Measurements from ENCODE around the gene HDGF.
A peak's percentile ranks its signal among the peaks of the same experiment; 100 is the strongest.

The HDGF gene

DNA sequence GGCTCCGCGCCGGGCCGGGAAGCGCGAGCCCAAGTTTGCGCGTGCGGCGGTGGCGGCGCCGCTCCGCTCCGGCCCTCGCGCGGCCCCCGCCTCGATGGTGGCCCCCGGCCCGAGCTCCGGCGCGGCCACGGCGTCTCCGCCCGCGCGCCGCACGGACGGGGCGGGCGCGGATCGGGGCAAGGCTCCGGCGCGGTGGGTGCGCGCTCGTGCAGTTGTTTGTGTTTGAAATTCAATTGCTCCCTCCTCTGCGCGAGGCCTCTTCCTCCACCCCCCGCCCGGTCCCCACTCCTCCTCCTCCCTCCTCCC, at the start of gene HDGF:
Gene HDGF, minus strand, starts transcription at position 225 of the 306 bp plus-strand sequence. CDS start 246 bp downstream, outside the sequence.
- DNase-seq, result no peak

DNA sequence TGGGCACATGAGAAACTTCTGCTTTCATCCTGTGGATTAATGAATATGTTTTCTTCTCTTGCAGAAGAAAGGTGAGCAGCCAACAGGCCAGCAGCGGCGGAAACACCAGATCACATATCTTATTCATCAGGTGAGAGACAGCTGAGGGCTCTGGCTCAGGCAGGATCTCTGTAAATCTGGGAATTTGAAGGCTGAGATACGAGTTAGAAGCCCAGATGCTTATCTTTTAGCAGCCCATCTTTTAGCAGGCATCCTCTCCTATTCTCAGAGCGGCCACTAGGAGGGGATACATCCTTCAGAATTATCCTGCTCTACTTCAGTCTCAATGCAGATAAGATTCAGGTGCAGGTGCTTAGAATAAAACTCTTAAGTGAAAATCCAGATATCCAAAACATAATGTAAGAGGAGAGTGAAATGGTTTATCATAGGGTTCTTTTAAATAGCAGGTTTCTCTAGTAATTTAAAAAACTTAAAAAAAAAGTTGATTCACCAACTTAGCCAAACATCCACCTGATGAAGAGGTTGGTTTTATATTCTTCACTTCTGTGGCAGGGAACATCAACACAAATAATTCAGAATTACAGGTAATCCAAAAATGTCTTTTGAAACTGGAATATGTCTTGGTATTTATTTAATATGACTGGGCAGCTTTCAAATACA, 45.9 kb upstream of the HDGF start:
- DNase-seq, result peak; percentile 74

DNA sequence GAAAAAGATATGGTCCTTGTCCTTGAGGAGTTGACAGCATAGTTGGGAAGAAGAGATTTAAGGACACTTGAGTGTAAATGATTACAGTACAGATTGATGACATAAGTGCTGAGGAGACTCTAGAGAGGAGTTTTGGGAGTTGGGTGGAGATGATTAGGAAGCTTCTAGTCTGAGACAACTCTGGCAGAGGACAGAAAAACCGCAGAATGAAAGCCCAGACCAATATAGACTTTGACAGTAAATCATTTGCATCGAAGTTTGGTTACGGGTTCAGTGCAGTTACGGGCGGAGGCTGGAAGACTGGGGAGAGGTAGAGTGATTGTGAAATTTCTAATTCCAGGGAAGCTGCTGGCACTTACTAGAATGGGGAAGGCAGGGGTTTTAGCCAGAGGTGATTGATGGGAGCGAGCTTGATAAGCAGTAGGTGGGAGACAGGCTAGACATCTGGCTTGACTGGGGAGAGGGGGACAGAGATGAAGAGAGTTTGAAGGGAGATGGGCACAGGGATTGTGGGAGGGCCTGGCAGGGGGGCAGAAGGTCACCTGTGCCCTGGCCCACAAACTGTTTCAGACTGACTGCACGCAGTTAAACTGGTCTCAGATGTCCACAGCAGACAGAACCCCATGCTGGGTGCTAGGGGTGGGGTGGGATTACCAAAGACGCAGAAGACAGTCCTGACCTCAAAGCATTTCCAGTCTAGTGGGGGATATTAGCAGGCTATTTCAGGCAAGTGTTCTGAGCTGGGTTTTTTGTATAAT, 45.0 kb upstream of the HDGF start:
- no peak for DNase-seq

DNA sequence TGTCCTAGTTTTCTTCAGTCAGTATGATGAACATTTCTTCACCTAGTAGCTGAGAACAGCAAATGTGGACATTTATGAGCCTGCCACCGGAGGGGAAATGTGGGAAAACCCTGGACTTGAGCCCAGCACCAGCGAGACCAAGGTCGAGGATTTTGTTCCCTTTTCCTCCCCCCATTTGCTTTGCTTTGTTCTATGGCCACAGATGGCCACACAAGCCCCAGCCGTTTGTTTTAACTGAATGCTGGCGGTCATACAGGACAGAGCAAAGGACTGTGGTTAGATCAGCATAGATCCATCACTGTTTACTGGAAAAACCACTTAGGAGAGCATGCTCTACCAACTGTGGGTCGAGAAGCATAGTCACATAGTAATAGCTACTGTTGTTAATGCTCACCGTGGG, 44.3 kb upstream of the HDGF start:
- DNase-seq, result no peak

DNA sequence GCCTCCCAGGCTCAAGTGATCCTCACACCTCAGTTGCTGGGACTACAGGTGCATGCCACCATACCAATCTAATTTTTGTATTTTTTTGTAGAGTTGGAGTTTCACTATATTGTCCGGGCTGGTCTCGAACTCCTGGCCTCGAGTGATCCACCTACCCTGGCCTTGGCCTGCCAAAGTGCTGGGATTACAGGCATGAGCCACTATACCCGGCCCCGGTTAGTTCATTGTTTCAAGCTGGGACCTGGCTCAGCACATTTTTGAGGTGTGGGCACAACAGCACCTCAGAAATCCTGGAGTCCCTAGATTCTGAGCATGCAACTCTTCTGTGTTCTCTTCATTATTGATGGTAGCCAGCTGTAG, 43.9 kb upstream of the HDGF start:
- no peak for DNase-seq

DNA sequence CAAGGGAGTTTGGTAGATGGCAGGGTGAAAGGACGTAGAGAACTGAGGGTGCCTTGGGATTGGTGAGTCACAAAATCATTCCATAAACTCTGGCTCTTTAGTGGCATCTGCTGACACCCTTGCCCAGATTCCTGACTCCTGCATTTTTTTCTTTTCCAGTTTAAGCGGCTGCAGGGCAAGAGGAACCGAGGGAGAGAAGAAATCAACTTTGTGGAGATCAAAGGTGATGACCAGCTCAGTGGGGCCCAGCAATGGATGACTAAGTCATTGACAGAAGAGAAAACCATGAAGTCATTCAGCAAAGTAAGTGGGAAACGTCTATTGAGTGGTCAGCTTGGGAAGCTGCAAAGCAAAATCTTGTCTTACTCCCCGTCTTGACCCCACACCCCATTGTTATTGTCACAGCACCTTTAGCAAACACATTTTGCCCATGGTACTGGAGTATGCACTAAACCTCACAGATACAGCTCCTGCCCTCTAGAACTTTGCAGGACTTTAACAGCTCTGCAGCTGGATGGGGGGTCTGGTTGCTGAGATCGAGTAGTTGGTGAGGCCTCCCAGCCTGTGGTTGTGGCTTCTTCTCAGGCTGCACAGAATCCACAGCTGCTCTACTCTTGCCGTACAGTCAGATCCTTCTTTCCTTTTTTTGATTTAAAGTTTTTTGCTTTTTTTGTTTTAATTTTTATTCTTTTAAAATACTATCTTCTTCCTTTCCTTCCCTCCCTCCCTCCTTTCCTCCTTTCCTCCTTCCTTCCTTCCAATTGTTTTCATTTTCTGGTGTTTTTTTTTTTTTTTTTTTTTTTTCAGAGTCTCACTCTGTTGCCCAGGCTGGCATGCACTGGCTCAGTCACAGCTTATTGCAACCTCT, 43.3 kb upstream of the HDGF start:
- no peak for DNase-seq

DNA sequence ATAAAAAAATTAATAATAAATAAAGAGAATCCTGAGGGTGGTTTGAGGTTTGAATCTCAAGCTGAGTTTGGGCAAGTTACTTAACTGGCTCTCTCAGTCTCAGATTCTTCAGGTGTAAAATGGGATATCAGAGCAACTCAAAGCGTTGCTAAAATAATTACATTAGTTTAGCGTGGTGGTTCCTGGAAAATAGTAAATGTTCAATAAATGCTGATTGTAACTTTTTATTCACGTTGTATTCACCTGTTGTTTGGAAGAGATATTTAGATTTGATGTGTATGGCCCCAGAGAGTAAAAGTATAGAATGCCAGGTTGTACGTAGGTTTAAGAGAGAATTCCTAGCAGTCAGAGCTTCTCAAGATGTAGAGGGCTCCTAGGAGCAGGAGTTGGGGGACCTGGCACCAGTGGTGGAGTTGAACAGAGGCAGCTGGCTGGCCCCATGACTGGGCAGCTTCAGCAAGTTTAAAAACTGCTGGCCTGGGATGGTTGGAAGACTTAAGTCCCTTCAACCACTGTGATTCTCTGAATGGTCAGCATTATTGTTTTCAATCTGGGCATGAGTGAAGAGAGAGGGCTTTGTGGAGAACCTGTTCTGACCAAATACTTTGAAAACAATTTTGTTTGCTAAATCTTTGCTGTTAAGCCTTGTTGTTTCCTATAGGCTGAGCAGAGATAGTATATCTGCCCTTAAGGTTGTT, 38.3 kb upstream of the HDGF start:
- DNase-seq, result no peak

DNA sequence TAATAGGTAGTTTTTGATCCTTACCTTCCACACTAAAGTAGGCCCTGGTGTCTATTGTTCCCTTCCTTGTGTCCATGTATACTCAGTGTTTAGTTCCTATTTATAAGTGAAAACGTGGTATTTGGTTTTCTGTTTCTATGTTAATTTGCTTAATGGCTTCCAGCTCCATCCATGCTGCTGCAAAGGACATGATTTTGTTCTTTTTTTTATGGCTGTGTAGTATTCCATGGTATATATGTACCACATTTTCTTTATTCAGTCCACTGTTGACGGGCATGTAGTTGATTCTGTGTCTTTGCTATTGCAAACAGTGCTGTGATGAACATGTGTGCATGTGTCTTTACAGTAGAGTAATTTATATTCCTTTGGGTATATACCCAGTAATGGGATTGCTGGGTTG, 36.7 kb upstream of the HDGF start:
- DNase-seq, result no peak

DNA sequence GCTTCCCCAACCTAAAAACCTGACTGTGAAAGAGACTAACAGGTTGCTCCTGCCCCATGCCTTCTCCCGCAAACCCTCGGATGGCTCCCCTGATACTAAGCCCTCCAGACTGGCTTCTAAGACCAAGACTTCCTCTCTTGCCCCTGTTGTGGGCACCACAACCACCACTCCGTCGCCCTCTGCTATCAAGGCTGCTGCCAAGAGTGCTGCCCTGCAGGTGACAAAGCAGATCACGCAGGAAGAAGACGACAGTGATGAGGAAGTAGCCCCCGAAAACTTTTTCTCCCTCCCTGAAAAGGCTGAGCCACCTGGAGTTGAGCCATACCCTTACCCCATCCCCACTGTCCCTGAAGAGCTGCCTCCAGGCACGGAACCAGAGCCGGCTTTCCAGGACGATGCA, 35.2 kb upstream of the HDGF start:
- no peak for DNase-seq

DNA sequence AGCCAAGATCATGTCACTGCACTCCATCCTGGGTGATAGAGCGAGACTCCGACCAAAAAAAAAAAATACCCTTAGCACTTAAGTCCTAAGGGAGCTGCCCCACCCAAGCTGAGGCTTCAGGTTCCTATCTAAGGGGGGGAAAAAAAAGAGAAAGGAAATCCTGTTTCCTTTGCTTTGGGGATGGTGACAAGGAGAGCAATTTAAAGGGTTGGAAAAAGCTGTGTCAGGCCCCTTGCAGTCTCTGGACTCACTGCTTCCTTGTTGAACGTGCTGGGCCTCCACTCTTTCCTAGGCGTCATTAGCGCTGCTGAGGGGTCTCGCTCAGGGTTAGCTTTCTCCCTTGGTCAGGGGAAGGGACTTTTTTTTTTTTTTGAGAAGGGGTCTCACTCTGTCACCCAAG, 34.0 kb upstream of the HDGF start:
- DNase-seq, result no peak

DNA sequence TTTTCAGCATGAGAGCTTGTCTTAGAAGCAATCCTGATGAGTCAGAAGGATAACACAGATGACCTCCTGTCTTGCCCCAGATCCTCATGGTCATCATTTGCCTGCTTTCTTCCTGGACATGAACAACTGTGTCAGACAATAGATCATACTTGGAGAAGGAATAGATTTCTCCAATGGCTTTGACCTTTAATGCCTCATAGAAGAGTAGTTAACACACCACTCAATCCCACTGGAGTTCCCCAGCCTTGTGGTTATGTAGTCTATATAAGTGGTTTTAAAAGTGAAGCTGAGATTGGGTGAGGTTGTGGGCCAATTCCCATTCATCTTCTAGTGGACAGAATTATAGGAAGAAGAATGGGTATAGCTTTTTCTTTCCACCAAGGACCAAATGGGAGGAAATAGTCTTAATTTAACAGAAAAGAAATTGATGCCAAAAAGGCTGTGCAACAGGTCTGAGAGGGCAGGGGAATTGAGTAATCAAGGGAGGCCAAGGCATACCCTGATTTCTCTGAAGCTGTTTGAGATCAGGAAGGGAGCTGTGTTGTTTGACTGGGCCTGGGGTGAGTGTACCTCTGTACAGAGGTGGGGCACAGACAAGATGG, 30.2 kb upstream of the HDGF start:
- DNase-seq, result no peak

DNA sequence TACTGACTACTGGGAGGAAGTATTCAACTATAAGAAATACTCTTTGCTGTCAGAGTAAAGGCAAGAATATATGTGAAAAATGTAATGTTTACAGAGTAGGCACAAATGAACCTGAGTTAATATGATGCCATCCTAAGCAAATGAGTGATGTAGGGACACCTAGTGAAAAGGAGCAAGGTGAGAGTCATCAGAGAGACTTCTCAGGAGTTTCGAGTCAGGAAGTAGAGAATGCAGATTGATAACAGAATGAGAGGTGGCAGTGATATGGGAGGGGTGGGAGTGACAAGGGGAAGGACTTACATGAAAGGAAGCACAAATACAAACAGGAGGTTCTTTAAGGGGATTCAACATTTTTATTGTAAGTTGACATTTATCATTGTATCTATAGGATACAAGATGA, 26.1 kb upstream of the HDGF start:
- DNase-seq, result no peak

DNA sequence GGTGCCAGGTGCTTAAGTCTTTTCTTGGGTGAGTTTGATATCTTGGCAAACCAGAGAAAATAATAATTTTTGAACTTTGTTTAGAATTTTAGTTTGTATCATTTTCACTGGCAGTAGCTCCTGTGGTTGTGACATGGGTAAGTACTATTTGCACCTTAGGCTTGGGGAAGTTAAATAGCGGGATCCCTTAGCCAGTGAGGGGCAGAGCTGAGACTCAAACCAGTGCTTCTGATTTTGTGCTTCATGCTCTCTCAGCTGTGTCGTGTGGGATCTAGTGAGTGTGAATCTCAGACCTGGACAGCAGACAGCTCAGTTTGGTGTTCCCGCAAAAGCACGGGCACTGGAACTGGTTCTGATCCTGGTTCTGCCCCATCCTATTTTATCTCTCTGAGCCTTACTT, 25.5 kb upstream of the HDGF start:
- no peak for DNase-seq

DNA sequence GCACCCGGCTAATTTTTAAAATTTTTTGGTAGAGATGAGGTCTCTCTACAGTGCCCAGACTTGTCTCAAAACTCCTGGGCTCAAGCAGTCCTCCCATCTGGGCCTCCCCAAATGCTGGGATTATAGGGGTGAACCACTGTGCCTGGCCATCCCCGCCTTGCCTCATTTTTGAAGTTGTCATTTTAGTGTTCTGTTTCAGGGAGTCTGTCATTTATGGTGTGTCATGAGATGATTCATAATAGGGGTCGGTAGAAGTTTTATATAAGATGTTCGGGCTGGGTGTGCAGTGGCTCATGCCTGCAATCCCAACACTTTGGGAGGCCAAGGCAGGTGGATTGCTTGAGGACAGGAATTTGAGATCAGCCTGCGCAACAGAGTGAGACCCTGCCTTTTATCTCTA, 24.3 kb upstream of the HDGF start:
- DNase-seq, result no peak

DNA sequence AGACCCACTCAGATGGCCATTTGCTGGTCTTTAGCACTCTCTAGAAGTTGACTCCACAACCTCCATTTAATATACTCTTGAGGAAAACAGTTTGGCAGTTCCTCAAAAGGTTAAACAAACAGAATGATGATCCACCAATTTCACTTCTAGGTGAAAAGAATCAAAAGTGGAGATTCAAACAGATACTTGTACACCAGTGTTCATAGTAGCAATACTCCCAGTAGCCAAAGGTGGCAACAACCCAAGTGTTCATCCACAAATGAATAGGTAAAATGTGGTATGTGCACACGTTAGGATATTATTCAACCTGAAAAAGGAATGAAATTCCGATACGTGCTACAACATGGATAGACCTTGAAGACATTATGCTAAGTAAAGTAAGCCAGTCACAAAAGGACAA, 22.1 kb upstream of the HDGF start:
- no peak for DNase-seq

DNA sequence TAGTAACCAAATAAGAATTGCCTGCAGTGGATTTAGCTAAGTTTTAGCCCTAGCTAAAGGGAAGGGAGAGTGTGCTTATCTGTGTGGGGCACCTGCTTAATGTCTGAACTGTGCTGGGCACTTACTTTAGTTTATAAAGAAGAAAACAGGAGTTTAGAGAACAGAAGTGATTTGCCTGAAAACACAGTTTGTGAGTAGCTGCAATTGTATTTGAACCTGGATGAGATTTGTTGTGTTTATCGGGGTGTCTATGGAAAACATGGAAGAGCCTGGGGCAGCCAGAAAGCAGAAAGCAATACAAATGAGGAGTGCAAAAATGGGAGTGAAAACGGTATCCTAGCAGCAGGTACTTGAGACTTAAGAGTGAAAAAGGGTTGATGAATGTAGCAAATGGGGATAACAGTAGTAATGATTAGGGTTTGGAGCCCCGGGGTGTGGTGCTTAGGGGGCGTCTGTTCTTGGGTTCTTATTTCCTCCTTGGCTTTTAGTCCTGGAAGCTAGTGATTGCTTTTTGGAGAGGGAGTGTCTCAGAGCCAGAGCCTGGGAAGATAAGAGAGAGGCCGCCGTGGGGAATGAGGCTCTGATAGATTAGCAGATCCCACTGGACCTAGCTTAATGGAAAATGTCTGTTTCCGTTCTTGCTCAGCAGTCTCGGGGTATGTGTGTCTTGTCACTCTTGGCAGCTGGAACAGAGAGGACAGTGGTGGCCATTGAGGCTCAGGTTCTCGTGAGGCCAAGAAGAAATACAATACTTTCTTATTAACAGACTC, 21.4 kb upstream of the HDGF start:
- DNase-seq, result no peak

DNA sequence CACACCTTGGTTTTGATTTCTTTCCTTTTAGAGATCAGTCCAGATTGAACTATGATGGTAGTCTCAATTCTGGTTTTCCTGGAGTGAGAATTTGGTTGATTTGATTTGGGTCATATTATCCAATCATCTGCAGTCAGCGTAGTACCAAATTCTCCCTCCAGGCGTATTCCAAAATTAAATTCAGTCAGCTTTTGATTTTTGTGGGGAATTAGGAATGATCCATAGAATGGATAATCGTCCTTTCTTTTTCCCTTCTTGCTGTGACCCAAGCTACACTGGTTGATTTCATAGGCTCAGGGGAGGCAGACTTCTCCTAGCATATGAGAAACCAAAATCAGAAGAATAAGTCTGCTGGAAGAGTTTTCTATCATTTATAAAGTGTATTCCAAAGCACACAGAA, 20.7 kb upstream of the HDGF start:
- no peak for DNase-seq

DNA sequence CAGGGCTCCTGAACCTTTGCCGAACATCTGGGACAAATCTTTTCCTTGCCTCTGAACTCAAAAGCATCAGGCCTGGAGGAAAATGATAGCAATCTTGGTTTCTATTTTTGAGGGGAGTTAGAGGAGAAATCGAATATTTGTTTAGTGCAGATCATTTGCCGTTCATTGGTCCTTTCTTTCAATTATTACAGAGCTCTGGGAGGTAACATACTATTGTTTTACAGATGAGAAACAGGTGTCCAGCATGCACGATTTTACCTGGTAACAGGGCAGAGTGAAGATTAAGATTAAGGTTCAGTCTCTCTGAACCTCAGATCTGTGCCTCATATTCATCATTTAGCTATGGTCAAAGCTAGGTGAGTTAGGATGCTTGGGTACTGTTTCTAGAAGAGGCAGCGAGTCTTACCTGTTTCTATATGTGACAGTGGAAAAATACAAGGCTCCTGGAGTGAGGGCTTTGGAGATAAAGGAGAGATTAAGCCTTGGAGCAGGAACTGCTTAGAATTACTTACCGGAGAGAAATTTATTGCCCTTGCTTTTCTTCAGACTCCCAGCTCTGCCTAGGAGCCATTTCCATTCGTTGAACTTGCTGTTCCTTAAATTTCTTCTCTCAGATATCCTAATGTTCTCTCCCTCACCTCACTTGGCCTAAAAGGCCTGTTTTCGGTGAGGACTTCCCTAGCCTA, 17.3 kb upstream of the HDGF start:
- no peak for DNase-seq

DNA sequence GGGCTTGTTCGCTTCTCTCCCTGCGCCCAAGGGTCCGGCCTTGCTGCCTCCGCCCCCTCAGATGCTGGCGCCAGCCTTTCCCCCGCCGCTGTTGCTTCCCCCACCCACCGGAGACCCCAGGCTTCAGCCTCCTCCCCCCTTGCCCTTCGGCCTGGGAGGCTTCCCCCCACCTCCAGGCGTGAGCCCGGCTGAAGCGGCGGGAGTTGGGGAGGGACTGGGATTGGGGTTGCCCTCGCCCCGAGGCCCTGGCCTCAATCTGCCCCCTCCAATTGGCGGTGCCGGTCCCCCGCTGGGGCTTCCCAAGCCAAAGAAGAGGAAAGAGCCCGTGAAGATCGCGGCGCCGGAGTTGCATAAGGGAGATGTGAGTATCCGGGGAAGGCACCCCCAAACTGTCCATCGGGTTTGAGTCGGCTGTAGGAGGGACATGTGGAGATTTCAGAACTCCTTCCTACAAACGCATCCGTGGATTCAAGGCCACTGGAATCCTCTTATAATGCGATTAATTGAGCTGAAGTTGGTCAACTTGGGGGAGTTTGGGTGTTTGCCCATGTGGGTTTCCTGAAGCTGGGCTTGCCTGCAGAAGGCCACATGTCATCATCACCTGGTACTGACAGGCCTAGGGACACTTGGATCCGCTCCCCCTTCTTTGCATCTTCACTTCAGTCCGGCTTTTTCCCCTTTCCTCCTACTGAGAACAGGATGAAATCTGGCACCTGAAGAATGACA, 16.6 kb upstream of the HDGF start:
- peak; percentile 15 for DNase-seq

DNA sequence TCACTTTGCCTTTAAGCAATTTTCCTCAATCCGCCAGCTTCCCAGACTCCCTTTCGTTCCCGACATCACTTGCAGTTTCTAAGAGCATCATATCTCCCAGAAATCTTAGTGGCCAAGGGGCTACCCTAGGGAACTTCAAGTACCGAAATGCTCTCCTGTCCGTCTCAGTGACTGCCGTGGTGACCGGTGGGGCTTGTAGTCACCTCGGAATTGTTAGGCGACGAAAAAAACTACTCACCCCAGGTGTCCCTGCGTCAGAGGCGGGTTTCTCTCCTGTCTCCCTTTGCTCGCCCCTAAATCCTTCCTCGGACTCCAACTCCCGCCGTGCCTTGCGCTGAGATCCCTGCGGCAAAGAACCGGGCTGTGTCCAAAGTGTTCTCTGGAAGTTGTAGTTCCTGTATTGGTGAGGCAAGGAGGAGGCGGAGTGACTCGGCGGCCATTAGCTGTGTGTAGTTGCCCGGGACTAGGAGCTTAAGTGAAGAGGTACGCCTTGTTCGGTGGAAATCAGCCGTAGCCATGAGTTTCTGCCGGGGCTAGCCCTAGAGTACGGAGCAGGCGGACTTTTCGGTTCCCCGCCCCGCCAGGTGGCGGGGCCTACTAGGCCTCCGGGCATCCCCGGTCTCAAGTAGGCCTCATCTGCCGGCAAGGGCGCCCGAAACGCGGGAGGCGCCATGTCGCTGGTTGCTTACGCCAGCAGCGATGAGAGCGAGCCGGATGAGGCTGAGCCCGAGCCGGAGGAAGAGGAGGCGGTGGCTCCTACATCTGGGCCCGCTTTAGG, 15.8 kb upstream of the HDGF start, which contains the start of gene PRCC:
Gene PRCC, plus strand, starts transcription at position 435 of the 778 bp plus-strand sequence. Its CDS starts 237 bp downstream, at position 672.
- peak; percentile 96 for DNase-seq

Measured in CD4-positive, alpha-beta T cell treated with Interleukin-6 for 4 hours (primary cell).